HL-60 (cell line): Measurements from ENCODE around the gene ANKRD33.

ENCODE experiments used
- DNase-seq, 2 experiments: peaks; one replicate each; pipeline ENCODE4 v3.0.0-alpha.2; 2010 to 2020; ENCODE audit warnings: low read depth in 1 of 2, low spot score in 1 of 2
- H3K27ac ChIP-seq: fragments of 250-450 bp; sonication (Bioruptor Pico); replicated peaks from 2 replicates; pipeline ENCODE4 v1.5.1; 2020; ENCODE audit warnings: mild to moderate bottlenecking, moderate library complexity
- H3K27me3 ChIP-seq: fragments of 250-450 bp; sonication (Bioruptor Pico); 2 replicates; pipeline ENCODE4 v1.5.1; 2021; ENCODE audit warnings: mild to moderate bottlenecking, moderate library complexity; ENCODE audit not compliant: insufficient read depth, poor library complexity, severe bottlenecking
- H3K4me3 ChIP-seq: replicated peaks from 2 replicates; pipeline ENCODE4 v1.5.1; 2011; ENCODE audit warnings: mild to moderate bottlenecking, control low read depth, low read length; ENCODE audit not compliant: insufficient read depth
- GABPA ChIP-seq: IDR thresholded peaks from 2 replicates; pipeline ENCODE4 v1.6.1; 2012; ENCODE audit warnings: low read depth
- POLR2AphosphoS5 ChIP-seq: IDR thresholded peaks from 2 replicates; pipeline ENCODE4 v1.6.1; 2012; ENCODE audit warnings: low read depth
- REST ChIP-seq: IDR thresholded peaks from 2 replicates; pipeline ENCODE4 v1.6.1; 2012; ENCODE audit warnings: low read depth; ENCODE audit not compliant: insufficient replicate concordance
- SPI1 ChIP-seq: IDR thresholded peaks from 2 replicates; pipeline ENCODE4 v1.6.1; 2012; ENCODE audit warnings: low read depth, mild to moderate bottlenecking, borderline replicate concordance
- long read RNA-seq: library from polyadenylated mRNA; unstranded; transcript quantifications from one replicate; pipeline ENCODE4 v2.0.0, GENCODE V29; 2020
- TF ChIP-seq, protein P1 (sequence below): IDR thresholded peaks from one replicate; pipeline ENCODE4 v1.5.1; 2011; ENCODE audit warnings: low read length, control low read depth, inconsistent platforms; ENCODE audit not compliant: insufficient read depth

The ANKRD33 gene
- long read RNA-seq = 0 reads

- H3K27me3 ChIP-seq = no peaks in the 10 kb centered on the region
- H3K4me3 ChIP-seq = no peak within 1 kb of the TSS
- TF ChIP-seq REST (no peak), GABPA (no peak), POLR2AphosphoS5 (no peak), SPI1 (no peak)
- TF ChIP-seq, protein P1, sequence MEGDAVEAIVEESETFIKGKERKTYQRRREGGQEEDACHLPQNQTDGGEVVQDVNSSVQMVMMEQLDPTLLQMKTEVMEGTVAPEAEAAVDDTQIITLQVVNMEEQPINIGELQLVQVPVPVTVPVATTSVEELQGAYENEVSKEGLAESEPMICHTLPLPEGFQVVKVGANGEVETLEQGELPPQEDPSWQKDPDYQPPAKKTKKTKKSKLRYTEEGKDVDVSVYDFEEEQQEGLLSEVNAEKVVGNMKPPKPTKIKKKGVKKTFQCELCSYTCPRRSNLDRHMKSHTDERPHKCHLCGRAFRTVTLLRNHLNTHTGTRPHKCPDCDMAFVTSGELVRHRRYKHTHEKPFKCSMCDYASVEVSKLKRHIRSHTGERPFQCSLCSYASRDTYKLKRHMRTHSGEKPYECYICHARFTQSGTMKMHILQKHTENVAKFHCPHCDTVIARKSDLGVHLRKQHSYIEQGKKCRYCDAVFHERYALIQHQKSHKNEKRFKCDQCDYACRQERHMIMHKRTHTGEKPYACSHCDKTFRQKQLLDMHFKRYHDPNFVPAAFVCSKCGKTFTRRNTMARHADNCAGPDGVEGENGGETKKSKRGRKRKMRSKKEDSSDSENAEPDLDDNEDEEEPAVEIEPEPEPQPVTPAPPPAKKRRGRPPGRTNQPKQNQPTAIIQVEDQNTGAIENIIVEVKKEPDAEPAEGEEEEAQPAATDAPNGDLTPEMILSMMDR = no peak
- no peak within 1 kb of the TSS for H3K27ac ChIP-seq
- DNase-seq = no peak
These were observed at the start of gene ANKRD33 for GRCh38 chr12:51887476-51888315. TSS of gene ANKRD33 (plus strand) at chr12:51888103. CDS start at chr12:51888187, 84 bp downstream.

DNA sequence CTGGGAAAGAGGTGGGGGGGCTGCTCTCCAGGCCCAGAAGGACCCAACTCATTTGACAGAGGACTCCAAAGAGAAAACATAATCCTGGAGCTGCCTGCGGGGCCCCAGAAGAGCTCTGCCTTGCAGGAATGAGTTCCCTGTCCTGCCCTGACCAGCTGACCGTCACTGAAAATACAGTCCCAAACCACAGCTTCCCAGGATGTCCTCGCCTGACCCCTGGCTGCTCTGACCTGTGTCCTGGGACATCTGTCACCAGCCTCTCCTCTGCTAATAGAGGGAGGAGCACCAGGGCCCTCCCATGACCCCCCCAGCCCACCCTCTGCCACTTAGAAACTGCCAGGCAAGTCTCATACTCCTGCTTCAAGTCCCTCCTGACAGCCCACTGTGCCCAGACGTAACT is 49.1 kb upstream of the ANKRD33 start:
- TF ChIP-seq POLR2AphosphoS5 = no peak
- no peak for TF ChIP-seq SPI1
- no peak for TF ChIP-seq GABPA
- TF ChIP-seq REST = no peak
- TF ChIP-seq, protein P1 = no peak
- no peak overlapping the region for H3K27ac ChIP-seq
- no peak overlapping the region for H3K4me3 ChIP-seq
- no peak for DNase-seq
- peaks cover 10% of the 10 kb centered on the region for H3K27me3 ChIP-seq

DNA sequence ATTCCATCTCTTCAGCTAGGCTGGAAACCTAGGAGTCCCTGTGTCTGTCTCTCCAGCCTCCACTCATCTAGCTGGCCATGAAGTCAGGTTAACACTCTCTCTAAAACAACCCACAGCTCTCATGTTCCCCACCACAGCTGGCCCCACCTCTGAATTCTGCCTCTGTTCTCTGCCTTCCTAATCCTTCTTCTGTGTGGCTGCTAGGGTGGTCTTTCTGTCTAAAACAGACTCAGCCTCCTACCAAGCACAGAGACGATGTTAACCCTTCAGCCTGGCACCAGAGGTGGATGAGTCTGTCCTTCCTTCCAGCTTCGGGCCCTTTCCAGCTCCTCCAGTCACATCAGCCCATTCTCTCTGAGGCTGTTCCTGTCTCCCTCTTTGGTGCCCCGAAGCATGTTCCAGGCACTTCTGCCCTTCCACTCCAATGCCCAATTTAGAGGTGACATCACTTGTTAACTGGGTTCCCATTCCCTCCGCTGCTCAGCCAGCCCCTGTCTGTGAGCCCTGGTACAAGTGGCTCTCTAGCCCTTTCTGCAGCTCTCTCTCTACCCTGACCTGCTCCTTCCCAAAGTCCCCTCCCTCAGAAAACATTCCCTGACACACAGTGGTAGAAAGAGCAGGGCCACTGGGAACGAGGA is 48.5 kb upstream of the ANKRD33 start:
- DNase-seq = no peak
- Histone ChIP-seq H3K27me3 (peaks cover 11% of the 10 kb centered on the region), H3K27ac (no peak overlapping the region), H3K4me3 (no peak overlapping the region)
- TF ChIP-seq POLR2AphosphoS5 (no peak), SPI1 (no peak), GABPA (no peak), REST (no peak)
- TF ChIP-seq, protein P1 = no peak
